HG02970 (cell line): ENCODE data around the gene KRCC1.
"Not testable (repeated sequence)": the region's sequence is repeated elsewhere in the genome, so short reads cannot be mapped to it uniquely, and the experiment has no call there.

Experiments
- ATAC-seq: cut with Tn5 transposase; IDR thresholded peaks from one replicate; pipeline ENCODE4 v1.9.1; 2021; ENCODE audit warnings: mild to moderate bottlenecking, moderate library complexity, moderate number of reproducible peaks; ENCODE audit not compliant: unreplicated experiment, low FRiP score

The KRCC1 gene

GRCh38 chr2:88048541-88048940 lies 7.0 kb downstream of the KRCC1 start:
- ATAC-seq = no peak

GRCh38 chr2:88045561-88045960 lies 10.0 kb downstream of the KRCC1 start:
- not testable (repeated sequence) for ATAC-seq

- ATAC-seq = no peak
Measured at GRCh38 chr2:88042476-88042875, 13.1 kb downstream of the KRCC1 start.

GRCh38 chr2:88038263-88039105 lies 17.1 kb downstream of the KRCC1 start:
- ATAC-seq = no peak

- ATAC-seq = no peak
Measured at GRCh38 chr2:88036606-88037005, 19.0 kb downstream of the KRCC1 start.

GRCh38 chr2:88036182-88036581 lies 19.4 kb downstream of the KRCC1 start:
- ATAC-seq = no peak

GRCh38 chr2:88032070-88032702 lies 23.4 kb downstream of the KRCC1 start:
- ATAC-seq = no peak

GRCh38 chr2:88028931-88029330 lies 26.7 kb downstream of the KRCC1 start:
- no peak for ATAC-seq

GRCh38 chr2:88027697-88028389 lies 27.7 kb downstream of the KRCC1 start:
- ATAC-seq = no peak

GRCh38 chr2:88024509-88024908 lies 31.1 kb downstream of the KRCC1 start:
- ATAC-seq = no peak

- ATAC-seq = no peak
Measured at GRCh38 chr2:88022669-88022921, 33.0 kb downstream of the KRCC1 start.

- ATAC-seq = no peak
Measured at GRCh38 chr2:88019985-88020384, 35.6 kb downstream of the KRCC1 start.

- no peak for ATAC-seq
Measured at GRCh38 chr2:88018909-88019308, 36.7 kb downstream of the KRCC1 start.

GRCh38 chr2:88018077-88018805 lies 37.3 kb downstream of the KRCC1 start:
- not testable (repeated sequence) for ATAC-seq

- ATAC-seq = not testable (repeated sequence)
Measured at GRCh38 chr2:88017780-88018038, 37.9 kb downstream of the KRCC1 start.

- peak; percentile 51 for ATAC-seq
Measured at GRCh38 chr2:88016960-88017779, 38.4 kb downstream of the KRCC1 start.

- ATAC-seq = peak; percentile 76
Measured at GRCh38 chr2:88016086-88016959, 39.3 kb downstream of the KRCC1 start, which contains the start of gene RNU2-63P. Gene RNU2-63P (minus strand): TSS chr2:88016547.

GRCh38 chr2:88011011-88011410 lies 44.6 kb downstream of the KRCC1 start:
- no peak for ATAC-seq

- ATAC-seq = no peak
Measured at GRCh38 chr2:88010136-88010535, 45.4 kb downstream of the KRCC1 start.
